NOMO-1 (cell line): ENCODE data around the gene APPL1.

ENCODE experiments used
- DNase-seq, 2 experiments: peaks; one replicate each; lab custom pipeline; 2025; ENCODE audit not compliant: unreplicated experiment in 2 of 2; lab: John Stamatoyannopoulos, UW

The APPL1 gene, protein sequence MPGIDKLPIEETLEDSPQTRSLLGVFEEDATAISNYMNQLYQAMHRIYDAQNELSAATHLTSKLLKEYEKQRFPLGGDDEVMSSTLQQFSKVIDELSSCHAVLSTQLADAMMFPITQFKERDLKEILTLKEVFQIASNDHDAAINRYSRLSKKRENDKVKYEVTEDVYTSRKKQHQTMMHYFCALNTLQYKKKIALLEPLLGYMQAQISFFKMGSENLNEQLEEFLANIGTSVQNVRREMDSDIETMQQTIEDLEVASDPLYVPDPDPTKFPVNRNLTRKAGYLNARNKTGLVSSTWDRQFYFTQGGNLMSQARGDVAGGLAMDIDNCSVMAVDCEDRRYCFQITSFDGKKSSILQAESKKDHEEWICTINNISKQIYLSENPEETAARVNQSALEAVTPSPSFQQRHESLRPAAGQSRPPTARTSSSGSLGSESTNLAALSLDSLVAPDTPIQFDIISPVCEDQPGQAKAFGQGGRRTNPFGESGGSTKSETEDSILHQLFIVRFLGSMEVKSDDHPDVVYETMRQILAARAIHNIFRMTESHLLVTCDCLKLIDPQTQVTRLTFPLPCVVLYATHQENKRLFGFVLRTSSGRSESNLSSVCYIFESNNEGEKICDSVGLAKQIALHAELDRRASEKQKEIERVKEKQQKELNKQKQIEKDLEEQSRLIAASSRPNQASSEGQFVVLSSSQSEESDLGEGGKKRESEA

DNA sequence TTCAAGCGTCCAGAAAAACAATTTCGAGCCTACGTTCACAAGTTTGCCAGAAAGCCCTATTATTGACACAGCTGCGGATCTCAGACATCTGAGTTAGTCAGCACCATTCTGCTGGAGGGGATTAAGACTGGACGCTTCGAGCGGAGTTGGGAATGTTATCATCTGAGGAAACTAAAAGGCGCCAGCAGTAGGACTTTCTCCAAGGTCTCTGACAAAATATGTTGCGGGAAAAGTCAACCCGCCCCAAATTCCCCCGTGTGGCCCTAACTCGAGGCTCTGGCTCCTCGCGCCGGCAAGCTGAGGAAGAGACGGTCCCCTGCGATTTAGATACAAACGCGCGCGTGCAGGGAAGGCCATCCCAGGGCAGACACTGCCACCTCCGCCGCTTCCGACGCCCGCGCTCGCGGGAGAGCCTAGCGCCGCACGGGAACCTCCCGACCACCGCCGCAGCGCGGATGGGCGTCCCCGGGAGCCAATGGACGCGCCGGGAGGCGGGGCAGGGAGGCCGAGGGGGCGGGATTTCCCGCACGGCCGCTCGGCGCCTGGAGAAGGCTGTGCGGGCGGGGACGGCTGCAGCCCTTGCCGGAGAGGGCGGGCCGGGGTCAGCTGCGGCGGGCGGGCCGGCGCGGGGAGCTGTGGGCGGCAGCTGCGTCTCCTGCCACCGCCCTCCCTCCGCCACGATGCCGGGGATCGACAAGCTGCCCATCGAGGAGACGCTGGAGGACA is at the start of gene APPL1:
Gene APPL1 (plus strand): TSS at position 526 of the 726 bp plus-strand sequence. CDS start 155 bp downstream, at position 681.
- peak; percentile 86 to 95 for DNase-seq

DNA sequence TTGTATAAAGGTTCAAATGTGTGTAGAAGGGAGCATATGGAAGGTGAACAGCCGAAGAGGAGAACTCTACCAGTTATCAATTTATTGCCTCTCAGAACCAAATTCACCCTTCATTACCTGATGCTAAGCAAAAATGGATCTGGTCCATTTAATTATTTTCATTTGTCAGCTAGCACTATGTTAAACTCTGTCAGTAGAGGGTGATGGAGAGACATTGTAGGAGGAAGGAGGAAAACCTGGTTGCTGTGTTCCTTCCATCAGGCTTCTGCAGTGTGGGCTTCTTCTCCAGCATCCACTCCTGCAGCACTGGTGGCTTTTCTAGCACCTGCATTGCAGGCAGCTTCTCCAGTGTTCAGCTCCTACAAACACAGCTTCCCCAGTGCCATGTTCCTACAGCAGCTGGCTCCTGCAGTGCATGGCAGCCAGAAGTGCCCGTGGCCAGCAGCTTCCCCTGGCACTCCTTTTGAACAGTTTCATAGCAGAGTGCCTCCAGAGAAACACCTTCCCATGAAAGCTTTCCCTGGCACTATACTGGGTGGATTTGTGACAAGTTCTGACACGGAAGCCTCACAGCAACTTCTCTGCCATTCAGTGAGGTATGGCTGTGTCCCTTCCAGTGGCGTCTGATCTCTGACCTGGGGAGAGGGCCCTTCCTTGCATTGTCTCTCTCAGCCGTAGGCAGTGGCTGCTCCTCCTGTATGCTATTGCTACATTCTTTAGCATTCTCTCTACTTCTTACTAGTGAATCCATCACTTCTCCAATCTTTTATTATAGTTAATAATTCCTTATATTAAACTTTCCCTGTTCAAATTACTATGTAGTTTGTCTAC is 47.7 kb upstream of the APPL1 start:
- peak in 1 of 2 experiments; percentile 18 for DNase-seq

DNA sequence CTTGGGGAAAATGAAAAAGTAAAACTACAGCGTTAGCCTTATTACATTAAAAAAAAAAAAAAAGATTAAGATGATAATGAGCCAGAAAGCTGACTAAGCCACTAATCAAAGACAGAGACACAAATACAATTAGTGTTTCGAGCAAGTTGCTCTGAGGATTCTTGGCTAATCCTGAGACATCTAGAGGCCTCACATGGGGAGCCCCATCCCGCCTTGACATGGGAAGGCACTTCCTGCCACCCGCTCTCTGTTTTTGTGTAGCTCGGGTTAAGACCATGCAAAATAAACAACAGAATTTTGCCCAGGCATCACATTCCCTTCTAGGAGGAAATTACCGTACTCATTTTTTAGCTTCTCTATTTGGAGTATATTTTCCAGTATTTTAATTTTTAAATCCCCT is 43.0 kb upstream of the APPL1 start:
- no peak for DNase-seq

DNA sequence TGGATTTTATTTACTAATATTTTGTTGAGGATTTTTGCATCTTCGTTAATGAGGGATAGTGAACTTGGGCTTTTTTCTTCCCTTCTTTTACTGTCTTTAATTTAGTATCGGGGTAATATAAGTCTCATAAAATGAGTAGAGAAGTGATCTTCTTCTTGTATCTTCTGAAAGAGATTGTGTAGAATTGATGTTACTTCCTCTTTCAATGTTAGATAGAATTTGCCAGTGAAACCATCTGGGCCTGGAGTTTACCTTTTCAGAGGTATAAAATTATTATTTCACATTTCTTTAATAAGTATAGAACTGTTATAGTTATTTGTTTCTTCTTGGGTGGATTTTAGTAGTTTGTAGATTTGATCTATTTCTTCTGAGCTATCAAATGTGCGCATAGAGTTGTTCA is 35.5 kb upstream of the APPL1 start:
- DNase-seq: no peak

DNA sequence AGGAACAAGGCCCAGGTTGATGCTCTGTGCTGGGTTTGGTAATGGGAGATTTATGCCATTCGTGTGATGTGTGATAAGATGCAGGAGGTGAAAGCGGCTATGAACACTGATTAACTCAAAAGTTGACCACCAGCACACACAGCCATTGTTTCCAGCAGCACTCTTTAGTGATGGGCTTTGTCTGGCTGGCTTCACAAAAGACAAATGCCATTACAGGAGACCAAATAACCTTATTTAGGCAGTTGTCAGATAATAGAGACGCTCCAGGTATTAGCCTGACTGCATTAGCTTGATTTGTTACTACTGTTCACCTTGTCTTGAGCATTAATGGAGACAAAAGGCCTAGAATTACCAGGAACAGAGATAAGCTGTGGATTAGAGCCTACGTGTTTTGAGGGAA is 32.9 kb upstream of the APPL1 start:
- no peak for DNase-seq

DNA sequence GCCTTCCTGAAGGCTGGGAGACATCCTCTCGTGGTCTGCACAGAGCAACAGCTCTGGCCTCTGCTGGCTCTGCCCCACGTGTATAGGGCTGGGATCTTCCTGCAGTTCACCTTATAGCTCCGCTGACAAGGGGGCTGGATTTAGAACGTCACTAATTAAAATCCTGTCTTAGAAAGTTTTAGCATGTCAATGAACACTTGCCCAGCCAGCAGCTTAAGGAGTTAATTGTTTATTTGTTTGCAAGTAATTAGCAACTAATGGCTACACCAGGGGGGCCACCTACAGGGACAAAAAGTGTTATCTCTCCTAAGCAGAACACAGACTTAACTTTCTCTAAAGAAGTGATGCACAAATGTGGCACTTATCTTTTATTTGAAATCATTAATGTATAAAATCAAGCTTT is 27.6 kb upstream of the APPL1 start, which contains the start of gene HESX1:
Gene HESX1 (minus strand): TSS at position 84 of the 403 bp plus-strand sequence. CDS start 60 bp downstream, at position 24.
- no peak for DNase-seq

DNA sequence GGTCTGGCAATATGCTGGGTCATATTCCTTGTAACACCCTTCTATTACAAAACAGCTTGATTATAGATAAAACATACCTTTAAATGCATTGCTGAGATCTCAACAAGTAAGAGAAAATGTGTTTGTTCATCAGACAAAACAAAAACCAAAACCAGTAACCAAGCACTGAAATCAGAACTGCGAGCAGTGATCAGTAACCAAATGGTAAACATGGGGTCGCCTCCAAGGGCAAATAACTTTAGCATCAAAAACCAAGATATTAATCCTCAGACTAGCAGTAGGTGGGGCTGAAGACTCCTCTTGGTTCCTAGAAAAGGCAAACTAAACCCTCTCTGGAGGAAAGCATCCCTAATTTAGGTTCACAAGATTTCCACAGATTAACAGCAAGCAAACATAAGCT is 21.1 kb upstream of the APPL1 start:
- no peak for DNase-seq

DNA sequence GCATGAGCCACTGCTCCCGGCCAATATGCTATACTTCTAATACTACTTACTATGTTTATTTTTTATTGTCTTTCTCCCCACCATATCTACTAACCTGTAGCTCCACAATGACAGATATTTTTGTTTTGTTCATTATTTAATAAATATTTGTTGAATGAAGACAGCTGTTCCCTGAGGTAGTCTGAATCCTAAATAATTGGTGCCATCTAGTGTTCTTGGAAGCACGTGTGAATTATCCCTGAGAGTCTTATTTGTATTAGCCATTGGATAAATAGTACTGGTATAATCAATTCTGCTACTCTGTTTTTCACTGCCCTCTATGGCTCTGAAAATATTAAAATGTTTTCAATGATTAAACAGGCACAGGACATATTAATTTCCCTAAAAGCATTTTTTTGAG is 5.6 kb upstream of the APPL1 start:
- DNase-seq: no peak

DNA sequence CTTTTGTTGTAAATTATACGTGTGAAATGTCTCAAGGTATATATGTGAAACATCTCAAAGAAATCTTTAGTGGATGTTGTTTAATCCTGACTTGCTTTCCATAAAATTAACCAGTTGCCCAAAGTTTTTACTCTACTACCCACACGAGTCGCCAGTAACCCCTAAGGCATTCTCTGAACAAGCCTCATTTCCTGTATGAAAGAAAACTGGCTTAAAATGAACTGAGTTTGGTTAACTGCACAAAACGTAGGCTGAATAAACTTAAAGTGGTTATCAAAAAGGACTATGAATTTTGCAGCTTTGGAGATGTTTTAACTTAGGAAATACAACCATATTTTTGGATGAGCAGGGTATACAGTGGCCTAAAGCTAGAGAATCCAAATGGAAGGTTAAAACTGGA is 2.7 kb upstream of the APPL1 start:
- no peak for DNase-seq

DNA sequence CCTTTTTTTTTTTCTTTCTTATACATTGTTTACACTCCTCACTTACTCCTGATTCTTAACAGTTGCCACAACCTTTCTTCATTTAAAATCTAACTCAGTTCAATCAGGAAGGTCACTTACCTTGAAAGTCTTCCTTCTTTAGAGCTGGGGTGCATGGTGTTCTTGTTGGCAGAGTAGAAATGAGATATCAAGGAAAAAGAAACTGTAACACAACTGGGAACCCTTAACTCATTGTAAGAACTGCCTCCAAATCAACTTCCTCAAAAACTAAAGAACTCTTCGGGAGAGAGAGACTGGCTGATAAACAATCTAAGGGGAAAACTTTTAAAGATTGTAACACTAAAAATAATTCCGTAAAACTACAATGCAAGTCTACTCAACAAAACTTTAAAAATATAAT is 1.4 kb upstream of the APPL1 start:
- peak in 1 of 2 experiments; percentile 46 for DNase-seq

DNA sequence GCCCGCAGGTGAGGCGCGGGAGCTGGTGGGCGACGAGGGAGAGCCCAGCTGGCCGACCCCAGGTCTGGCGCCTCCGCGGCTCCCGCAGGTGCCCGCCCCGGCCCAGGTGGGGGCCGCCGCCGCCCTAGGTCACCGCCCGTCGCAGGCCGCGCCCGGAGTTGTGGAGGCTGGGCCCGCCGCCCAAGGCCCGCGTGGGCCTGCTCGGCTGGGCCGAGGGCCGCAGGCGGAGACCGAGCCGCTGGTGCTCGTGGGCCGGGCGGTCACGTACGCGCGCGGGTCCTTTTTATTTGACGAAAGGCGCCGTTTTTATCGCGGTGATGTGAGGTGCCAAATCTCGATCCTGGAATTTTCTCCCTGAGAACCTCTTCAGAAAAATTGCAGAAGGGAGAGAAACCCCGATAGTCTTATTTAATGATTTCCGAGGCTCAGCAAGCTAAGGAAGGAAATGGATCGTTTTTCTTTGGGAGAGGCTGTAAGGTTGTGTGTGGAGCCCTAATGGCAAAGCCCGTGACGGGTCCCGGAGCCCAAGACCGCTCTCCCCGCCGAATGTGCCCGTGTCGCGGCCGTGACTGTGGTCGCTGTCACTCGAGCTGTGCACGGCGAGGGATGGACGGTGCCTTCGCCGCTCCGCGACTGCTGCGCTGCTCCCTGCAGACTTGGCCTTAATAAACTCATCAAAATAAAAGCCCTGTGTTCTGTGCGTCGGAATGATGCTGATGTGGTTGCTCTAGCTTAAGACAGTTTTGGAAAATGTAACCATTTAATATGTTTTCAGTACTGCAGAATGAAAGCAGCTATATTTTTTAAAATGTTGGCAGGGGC is 612 bp downstream of the APPL1 start:
- DNase-seq: peak; percentile 38 to 59

DNA sequence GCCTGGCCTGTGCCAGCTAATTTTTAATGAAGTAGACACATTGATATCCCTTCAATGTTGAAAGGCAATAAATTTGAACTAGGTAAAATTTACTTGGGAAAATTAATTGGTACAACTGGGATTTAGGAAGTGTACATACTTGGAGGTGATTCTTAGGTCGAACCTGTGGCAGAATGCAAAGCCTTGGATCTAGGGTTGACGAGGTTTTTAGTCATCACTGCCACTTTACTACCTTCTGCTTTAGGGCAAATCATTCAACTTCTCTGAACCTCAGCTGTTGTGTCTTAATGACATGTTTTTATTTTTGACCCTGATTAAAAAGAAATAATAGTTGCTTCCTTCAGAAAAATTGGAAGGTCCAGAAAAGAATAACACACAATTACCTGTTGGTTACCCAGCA is 2.5 kb downstream of the APPL1 start:
- DNase-seq: no peak

DNA sequence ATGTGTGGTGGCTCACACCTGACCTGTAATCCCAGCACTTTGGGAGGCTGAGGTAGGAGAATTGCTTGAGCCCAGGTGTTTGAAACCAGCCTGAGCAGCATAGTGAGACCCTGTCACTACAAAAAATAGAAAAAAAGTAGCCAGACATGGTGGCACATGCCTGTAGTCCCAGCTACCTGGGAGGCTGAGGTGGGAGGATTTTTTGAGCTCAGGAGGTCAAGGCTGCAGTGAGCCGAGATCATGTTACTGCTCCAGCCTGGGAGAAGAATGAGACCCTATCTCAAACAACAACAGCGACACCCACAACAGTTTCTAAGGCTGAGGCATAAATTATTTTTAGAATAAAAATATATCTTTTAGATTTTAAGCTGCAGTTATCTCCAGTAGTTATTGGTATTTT is 6.3 kb downstream of the APPL1 start:
- DNase-seq: no peak

DNA sequence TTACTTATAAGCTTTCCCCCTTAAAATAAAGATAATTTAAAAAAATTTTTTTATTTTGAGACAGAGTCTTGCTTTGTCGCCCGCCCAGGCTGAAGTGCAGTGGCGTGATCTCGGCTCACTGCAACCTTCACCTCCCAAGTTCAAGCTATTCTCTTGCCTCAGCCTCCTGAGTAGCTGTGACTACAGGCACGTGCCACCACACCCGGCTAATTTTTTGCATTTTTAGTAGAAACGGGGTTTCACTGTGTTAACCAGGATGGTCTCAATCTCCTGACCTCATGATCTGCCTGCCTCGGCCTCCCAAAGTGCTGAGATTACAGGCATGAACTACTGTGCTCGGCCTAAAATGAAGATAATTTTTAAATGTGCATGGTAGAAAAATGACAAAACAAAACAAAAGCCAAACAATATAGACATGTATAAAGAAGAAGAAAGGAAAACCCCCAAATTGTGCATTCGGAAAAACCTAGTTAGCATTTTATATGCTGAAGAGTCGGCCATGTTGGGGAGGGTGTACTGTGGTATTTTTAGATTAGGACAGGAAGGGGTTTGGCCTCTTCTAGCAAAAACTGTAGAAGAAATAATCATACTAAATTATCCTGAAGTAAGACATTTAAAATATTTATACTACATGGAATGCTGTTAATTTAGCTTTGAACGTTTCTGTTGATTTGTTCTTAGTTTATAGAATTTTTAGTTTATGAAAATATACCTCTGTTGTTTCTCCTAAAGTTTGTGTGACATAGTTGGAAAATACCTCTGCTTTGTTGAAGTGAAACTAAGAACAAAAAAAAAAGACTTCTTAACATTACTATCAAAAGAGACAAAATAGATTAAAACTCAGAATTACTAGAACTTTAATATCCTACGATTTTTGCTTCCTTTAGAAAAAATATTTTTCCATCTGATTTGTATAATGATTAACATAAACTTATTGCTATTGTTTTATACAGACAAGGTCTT is 7.4 kb downstream of the APPL1 start:
- DNase-seq: peak; percentile 11 to 37

DNA sequence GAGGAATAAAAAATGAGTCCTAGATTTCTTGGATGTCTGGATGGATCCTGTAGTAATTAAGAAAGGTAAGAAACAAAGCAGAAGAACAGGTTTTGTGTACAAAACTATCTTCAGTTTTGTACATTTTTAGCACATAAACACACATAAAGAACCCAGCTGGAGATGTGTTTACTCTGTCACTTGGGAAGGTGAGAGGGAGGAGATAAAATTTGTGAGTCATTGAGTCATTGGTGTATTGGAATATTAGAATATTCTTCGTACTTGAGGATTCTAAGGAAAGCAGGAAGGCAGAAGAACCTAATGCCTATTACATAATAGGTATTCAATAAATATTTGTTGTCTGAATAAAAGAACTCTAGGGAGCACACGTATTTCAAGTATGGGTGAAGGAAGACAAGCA is 17.4 kb downstream of the APPL1 start:
- DNase-seq: no peak

DNA sequence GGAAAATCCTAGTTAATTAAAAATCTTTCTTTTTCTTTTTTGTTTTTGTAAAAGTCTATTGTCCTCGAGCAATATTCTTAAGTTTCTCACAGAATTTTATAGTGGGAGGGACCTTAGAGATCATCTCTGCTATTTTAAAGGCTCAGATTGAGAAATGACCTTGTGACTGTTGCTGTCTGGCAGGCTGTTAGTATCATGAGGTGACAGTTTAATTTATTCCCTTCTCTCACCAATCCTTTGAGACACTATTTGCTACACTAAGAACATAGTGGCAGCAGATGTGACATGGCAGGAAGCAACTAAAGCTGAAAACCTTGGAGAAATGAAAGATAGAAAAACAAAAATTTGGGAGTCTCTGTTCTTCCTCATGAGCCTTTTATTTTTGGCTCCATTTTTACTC is 24.9 kb downstream of the APPL1 start:
- no peak for DNase-seq

DNA sequence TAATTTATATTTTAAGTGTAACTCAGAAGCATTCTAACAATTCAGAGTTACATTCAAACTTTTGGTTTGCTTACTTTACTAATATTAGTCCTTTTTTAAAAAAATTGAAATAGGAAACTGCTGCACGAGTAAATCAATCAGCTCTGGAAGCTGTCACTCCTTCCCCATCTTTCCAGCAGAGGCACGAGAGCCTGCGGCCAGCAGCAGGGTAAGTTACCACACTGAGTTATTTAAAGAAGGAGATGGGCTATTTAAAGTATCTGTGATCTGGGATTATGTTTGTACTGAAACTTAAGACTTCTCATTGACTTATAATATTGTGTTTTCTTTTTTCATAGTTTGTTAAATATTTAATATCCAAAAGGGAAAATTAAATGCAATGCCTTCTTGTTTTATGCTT is 29.3 kb downstream of the APPL1 start:
- no peak for DNase-seq

DNA sequence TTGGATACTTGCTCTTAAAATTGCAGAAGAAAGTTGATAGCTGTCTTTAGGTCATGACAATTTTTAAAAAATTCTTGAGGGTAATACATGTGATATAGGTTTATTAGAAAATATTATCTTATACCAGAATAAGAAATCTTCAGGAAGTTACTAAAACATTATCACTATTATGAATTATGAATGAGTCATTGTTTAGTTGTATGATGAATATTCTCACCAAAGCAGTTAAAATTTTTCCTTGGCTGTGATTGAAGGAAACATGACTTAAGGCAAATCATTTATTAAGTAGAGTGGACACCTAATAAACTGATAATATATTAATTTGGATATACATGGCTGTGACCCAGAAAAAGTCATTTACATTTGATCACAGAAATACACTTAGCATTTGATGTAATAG is 30.1 kb downstream of the APPL1 start:
- DNase-seq: no peak

DNA sequence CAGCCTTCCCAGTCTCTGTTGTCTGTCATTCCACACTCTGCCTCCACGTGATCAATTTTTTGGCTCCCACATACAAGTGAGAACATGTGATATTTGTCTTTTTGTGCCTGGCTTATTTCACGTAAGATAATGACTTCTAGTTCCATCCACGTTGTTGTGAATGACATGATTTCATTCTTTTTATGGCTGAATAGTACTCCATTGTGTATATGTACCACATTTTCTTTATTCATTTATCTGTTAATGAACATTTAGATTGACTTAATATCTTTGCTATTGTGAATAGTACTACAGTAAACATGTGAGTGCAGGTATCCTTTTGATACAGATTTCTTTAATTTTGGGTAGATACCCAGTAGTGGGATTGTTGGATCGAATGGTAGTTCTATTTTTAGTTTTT is 33.6 kb downstream of the APPL1 start:
- DNase-seq: no peak
